ENCODE measurements around the gene ATP2A2.
"Not testable (repeated sequence)": the region's sequence is repeated elsewhere in the genome, so short reads cannot be mapped to it uniquely, and the experiment has no call there.

ATP2A2 gene

DNA sequence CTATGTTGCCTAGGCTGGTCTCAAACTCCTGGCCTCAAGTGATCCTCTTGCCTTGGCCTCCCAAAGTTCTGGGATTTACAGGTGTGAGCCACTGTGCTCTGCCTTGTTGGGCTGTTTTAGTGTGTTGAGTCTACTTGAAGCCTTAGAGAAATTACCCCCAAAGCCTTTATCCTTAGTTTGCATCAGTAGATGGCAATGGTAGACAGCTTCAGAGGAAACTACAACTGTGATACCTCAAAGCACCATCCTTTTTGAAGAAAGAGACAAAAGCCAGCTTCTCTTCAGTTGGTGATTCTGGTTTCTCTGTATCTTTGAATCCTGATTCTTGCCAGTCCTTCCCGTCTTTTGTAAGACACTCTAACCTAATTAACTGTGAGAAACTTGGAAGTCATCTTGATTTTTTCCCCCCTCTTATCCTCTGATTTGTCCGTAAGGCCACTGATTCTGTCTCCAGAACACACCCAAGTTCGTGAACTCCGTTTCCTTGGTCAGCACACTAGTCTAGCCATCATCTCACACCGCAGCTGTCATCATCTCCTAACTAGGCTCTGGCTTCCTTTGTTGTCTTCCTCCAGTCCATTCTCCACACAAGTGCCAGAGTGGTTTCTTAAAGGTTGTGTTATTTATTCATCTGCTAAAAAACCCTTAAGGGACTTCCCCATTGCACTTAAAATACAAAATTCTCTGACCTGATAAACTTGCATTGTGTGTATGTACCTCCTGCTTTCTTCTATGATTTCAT lies 20.2 kb downstream of the ATP2A2 start:
- DNase-seq, result no peak

DNA sequence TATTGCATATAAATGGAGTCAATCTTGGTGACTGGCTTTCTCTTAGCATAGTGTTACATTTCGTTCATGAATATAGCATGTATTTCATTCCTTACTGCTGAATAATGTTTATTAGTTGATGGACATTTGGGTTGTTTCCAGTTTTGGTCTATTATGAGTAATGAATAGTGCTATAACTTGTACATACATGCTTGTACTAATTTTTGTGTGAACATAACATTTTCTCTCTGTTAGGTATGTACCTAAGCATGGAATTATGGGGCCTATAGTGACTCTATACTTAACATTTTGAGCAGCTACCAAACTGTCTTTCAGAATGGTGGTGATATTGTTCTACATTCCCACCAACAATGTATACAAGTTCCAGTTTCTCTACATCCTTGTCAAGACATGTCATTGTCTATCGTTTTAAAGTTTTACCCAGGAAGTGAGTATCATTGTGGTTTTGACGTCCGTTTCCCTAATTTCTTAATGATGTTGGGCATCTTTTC lies 23.1 kb downstream of the ATP2A2 start:
- DNase-seq, result no peak

DNA sequence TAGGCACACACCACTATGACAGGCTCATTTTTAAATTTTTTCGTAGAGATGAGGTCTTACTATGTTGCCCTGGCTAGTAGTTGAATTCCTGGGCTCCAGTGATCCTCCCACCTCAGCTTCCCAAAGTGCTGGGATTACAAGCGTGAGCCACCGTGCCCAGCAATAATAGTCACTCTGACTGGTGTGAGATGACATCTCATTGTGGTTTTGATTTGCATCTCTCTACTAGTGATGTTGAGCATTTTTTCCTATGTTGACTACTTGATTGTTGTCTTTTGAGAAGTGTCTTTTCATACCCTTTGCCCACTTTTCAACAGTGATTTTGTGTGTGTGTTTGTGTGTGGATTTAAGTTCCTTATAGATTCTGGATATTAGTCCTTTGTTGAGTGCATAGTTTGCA lies 26.3 kb downstream of the ATP2A2 start:
- no peak for DNase-seq

DNA sequence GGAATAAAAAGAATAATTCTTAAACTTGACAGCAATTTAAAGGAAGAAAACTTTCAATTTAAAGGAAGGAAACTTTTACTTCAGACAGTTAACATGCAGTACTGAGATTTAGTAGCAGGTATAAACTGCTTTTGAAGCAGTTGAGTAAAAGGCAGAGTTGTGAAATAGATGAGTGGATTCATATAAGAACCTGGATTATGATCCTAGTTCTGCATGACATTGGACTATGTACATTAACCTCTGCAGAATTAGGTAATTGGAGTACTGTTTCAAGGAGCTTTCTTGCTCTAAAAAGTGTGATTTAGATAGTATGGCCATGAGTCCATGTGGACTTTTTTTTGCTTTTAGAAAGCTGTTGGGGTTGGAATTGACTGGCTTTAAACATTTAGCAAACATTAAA lies 29.7 kb downstream of the ATP2A2 start:
- DNase-seq, result no peak

DNA sequence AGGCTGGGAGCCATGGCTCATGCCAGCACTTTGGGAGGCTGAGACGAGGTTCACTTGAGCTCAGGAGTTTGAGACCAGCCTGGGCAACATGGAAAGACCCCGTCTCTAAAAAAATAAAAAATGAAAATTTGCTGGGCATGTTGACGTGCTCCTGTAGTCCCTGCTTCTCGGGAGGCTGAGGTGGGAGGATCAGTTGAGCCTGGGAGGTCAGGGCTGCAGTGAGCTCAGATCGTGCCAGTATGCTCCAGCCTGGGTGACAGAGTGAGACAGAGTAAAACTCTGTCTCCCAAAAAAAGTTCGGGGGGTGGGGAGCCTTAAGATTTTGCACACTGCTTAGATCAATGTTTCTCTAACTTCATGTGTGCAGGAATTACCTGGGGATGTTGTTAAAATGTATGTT lies 30.9 kb downstream of the ATP2A2 start:
- no peak for DNase-seq

DNA sequence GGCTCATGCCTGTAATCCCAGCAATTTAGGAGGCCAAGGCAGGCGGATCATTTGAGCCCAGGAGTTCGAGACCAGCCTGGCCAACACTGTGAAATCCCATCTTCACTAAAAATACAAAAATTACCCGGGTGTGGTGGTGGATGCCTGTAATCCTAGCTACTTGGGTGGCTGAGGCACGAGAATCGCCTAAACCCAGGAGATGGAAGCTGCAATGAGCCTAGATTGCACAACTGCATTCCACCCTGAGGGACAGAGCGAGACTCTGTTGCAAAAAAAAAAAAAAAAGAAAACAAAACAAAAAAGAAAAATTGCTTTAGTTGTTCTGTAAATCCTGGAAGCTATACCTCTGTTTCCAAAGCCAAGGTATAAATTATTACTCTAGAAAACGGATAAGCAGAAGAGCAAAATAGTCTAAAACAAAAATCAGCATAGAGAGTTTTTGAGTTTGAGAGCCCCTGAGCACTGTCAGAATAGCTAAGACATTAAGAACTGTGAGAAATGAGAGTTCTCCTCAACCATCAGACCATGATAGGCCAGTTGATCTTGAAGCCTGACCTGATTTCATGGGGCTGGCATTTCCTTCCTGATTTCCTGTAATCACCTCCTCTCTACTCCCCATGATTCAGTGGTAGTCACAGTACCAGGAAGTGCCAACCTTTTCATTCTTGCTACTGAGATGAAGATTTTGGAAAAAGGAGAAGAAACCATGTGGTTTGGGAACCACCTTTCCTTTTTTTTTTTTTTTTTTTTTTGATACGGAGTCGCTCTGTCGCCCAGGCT lies 31.7 kb downstream of the ATP2A2 start:
- DNase-seq, result no peak

DNA sequence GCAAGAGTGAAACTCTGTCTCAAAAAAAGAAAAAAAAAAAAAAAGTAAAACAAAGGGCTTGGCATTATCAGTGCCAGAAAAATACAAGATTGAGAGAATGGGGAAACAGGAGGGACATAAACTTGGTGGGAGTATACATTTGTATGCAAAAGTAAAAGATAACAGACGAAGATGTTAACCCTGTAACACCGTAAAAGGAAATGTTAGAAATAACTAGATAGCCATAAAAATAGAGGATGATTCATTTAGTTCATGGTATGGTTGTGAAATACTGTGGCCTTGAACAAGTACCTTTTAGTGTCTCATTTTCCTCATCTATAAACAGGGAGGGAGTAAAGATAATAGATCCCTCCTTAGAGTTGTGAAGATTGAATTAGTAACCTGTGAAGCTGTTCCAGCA lies 33.3 kb downstream of the ATP2A2 start:
- DNase-seq, result peak; percentile 46

DNA sequence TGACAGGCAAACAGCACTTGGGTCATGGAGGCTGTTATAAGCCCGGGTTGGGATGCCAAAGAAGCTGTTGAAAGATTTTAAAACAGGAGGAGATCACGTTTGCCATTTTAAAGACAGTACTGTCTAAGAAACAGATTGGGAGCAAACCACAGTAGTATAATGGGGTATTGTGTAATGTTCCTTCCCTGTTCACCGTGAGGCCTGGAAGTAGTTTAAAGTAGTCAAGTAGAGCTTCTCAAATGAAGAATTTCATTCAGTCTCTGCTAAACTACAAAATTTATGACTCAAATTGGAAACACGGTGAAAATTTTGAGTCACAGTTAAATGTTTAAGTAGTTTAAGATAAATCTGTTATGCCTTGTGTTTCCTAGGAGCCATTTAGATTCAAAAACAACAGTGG lies 35.8 kb downstream of the ATP2A2 start:
- peak; percentile 26 for DNase-seq

DNA sequence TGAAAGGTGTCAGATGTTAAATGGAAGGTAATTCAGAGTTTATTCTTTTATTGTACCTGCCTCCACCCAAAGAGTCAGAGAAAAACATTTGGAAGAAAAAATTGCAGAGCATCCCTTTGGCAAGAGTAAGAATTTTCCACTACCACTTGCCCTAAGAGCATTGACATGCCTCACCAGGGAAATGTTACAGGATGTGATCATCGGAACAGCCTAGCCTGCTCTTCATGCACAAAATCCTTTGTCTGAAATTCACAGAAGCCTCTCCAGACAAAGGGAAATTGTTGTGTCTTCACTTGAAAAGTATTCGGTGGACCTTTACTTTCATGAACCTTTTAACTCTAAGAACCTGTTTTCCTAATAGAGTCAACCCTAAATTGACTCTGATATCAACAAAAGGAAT lies 36.9 kb downstream of the ATP2A2 start:
- no peak for DNase-seq

DNA sequence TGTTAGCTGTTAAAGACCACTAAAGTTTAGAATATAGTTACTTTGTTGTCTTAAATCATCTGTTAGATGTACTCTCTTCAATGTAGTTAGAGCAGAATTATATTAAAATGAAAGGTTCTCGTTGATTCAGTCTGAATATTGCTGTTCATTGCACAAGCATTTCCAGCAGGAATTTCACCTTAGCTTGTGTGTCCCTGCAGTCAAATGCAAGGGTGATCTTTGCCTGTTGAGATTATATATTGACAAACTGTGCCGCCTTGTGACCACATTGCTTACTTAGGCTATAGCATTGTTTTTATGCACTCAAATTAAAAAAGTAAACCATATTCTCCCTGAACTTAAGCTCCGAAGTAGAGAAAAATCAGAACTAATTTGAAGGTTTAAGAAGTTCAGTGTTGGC lies 39.5 kb downstream of the ATP2A2 start:
- DNase-seq, result no peak

DNA sequence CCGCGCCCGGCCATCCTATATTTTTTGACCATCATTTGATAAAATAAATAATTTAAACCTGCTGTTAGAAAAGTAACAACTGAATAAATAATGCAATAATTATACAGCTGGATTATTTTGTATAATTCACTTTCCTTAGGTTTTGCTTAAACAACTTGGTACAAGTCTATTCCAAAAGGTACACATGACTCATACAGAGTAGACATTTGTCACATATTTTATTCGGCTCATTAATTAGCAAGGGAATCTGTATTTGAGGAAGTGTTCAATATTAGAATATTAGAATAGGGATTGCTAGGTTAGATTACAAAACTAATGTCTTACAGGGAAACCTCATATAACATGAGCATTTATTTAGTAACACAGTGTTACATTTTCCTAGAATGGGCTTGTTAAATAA lies 48.7 kb downstream of the ATP2A2 start:
- no peak for DNase-seq

DNA sequence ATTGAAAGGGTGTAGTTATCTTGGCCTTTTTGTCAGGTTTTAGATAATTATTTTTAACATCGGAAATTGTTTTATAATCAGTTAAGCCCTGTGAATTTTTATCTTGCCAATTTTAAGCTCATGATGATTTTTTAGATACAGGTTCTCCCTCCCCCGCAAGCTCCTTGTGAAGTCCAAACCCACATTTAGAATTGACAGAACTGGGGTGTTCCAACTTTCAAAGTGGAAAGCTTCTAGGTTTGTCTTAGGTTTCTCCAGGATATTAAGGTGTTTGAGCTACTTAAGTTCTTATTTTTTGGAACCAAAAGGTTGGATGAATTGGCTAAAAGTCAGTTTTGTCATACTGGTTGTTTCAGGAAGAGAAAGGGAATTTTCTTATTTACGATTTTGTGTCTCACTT lies 49.1 kb downstream of the ATP2A2 start:
- no peak for DNase-seq

DNA sequence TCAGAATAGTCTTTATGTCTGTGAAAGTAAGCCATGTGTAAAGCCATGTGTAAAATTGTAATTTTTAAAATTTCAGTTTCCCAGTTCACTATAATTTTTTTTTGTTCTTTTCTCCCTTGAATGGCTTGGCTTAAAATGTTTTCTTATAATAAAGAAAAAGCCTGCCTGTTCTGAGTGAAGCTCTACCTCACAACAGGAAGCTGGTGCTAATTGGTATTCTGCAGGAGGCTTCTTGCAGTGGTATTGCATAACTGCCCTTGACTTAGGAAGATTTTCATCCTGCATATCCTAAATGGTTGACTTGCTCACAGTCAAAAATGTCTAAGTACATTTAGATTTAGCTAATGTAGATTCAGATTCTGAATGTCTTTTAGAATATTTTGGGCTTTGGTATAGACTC lies 49.5 kb downstream of the ATP2A2 start:
- DNase-seq, result peak; percentile 41

DNA sequence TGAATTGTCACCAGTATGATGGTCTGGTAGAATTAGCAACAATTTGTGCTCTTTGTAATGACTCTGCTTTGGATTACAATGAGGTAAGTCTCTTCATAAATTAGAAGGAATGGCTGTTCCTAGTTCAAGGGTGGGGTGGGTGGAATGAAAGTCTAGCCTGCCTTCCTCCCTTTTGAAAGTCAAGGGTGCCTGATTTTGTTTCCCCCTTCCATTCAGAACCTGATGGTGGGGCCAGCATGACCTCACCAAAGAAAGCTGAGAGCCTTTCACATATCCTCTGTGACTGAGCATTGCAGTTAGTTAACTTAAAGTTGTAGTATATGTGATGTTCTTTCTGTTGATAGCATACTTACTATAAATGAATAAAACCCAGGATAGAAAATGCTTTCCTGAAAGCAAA lies 52.2 kb downstream of the ATP2A2 start:
- no peak for DNase-seq

DNA sequence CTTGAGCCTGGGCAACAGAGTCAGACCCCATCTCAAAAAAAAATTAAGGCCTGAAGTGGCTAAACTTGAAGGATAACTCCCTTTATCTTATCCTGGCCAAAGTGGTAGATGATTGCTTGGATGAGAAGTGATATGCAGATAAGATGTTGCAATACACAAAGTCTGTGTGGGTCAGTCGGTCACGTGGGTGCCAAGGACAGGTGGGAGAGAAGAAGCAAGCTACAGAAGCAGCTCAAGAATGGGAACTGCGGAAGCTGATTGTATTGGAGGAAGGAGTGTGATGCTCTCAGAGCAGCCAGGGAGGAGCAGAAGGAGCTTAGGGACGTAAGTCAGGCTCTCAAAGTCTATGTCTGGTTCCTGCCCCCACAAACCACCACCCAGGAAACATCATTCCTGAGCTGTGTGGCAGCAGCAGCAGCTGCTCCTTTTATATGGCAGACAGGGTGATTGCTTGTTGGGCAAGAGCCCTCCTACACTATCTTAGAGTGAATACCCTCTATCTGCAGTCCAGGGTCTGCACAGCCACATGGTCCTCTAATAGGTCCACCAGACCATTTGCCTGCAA lies 54.5 kb downstream of the ATP2A2 start:
- no peak for DNase-seq

DNA sequence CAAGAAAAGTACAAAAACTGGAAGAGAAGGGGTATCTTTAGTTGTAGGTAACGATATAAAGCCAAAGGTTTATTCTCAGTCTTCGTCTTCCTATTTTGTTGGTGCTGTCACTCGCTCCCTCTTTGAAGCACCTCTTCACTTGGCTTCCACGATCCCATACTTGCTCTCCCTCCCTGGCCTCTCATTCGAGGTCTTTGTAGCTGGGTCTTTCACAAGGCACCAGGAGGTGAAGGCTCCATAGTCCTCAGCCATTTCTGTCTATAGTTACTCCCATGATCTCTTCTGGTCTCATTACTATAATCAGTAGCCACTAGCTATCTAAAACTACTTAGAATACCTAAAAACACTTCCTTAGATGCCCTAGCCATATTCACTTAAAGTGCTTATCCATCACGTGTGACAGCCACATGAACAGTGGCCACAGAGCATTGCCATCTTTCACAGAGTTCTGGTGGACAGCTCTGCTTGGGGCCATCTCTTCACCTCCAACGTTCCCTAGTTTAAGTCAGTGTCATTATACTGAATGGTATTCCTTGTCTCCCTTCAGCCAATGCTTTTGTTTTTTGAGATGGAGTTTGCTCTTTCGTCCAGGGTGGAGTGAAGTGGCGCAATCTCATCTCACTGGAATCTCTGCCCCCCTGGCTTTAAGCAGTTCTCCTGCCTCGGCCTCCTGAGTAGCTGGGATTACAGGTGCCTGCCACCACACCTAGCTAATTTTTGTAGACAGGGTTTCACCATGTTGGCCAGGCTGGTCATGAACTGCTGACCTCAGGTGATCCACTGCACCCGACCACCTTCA lies 57.1 kb downstream of the ATP2A2 start:
- no peak for DNase-seq

DNA sequence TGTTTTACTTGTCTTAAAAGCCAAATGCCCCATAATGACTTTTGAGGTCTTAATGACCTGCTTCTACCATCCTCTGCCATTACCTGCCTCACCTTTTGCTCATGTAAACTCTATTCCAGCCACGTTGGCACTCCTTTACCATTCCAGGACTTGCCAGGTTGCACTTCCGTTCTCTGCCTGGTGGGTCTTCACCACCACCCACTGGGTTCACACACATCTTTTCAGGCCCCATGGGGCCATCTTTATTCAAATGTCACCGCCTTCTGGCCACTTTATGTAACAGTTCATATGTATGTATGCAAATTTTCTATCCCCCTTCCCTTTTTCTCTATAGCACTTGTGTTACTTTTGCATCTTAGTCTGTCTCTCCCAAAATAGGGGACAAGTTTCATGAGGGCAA lies 57.7 kb downstream of the ATP2A2 start:
- peak; percentile 32 for DNase-seq

DNA sequence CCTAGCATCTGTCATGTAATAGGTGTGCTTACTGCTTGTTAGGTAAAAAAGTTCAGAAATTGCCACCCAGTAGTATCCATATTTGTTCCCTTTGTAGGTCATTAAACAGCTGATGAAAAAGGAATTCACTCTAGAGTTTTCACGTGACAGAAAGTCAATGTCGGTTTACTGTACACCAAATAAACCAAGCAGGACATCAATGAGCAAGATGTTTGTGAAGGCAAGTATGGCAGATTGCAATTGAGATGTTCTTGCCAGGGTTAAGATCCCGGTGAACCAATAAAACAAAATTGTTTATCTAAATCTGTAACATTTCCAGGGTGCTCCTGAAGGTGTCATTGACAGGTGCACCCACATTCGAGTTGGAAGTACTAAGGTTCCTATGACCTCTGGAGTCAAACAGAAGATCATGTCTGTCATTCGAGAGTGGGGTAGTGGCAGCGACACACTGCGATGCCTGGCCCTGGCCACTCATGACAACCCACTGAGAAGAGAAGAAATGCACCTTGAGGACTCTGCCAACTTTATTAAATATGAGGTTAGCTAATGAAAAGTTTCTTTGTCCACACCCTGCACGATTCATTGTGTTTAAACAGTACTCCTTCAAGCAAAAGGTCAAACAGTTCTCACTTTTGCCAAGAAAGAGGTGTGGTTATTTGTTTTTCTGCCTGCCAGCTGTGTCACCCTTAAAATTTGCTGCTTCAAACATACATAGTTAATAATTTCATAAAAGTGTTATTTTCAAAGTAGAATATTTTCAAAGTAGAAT lies 58.3 kb downstream of the ATP2A2 start:
- no peak for DNase-seq

DNA sequence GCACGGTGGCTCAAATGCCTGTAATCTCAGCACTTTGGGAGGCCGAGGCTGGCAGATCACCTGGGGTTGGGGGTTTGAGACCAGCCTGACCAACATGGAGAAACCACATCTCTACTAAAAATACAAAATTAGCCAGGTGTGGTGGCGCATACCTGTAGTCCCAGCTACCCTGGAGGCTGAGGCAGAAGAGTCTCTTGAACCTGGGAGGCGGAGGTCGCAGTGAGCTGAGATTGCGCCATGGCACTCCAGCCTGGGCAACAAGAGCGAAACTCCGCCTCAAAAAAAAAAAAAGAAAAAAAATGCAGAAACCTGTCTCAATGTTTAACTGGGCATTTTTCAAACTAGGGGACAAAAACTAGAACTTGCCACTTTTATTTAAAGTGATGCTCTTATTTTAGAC lies 59.2 kb downstream of the ATP2A2 start:
- not testable (repeated sequence) for DNase-seq

DNA sequence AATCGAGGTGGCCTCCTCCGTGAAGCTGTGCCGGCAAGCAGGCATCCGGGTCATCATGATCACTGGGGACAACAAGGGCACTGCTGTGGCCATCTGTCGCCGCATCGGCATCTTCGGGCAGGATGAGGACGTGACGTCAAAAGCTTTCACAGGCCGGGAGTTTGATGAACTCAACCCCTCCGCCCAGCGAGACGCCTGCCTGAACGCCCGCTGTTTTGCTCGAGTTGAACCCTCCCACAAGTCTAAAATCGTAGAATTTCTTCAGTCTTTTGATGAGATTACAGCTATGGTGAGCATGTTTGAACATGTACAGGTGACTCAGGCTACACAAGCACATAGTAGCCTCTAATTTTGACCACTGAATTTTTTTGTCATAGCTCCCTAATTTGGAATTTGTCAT lies 59.7 kb downstream of the ATP2A2 start:
- DNase-seq, result no peak

DNA sequence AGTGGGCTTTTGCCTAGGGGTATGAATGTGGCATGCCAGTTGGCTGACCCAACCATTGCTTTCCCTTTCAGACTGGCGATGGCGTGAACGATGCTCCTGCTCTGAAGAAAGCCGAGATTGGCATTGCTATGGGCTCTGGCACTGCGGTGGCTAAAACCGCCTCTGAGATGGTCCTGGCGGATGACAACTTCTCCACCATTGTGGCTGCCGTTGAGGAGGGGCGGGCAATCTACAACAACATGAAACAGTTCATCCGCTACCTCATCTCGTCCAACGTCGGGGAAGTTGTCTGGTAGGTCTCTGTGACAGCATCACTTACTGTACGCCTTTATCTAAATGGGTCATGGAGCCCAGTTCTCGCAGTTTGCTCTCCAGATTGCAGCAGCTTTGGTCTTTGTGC lies 61.1 kb downstream of the ATP2A2 start:
- DNase-seq, result no peak

DNA sequence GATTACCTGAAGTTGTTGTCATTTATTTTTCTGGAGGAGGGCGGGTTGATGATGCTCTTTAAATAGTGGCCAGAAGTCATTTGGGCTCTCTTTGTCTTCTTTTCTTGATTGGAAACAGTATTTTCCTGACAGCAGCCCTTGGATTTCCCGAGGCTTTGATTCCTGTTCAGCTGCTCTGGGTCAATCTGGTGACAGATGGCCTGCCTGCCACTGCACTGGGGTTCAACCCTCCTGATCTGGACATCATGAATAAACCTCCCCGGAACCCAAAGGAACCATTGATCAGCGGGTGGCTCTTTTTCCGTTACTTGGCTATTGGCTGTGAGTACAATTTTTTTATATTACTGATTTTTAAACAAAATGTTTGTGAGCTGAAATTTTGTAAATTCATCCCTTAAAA lies 62.1 kb downstream of the ATP2A2 start:
- no peak for DNase-seq
